PC-3 (cell line): ENCODE measurements around the gene UGT1A8. TPM values are rescaled to one million over a fixed set of nuclear protein-coding genes. Genes with fewer than 3 reads are reported as not detected.

Experiments
- ATAC-seq: fragments of 200-7000 bp; cut with Tn5 transposase; 2 replicates; pipeline ENCODE4 v1.9.1; 2020; ENCODE audit warnings: mild to moderate bottlenecking, moderate library complexity
- BruUV-seq: library from RNA; stranded (reverse); fragments of 400-500 nt; replicated peaks from 2 replicates; lab custom pipeline; 2021; lab: Mats Ljungman, UMichigan
- CTCF ChIA-PET: fragments of 300-600 bp; sonication (Branson Sonifier 250); formaldehyde crosslinking; loops from one replicate; lab custom pipeline; 2022; ENCODE audit warnings: antibody characterized with exemption; lab: Charles Lee
- POLR2A ChIA-PET: fragments of 300-600 bp; sonication (Branson Sonifier 250); formaldehyde crosslinking; loops from one replicate; lab custom pipeline; 2022; ENCODE audit warnings: antibody characterized with exemption; ENCODE audit not compliant: unreplicated experiment; lab: Charles Lee
- DNase-seq: peaks from one replicate; pipeline ENCODE4 v3.0.0-alpha.2; 2015
- H2AFZ ChIP-seq: fragments of 300-600 bp; sonication (generic); 2 replicates; pipeline ENCODE4 v1.6.0; 2016; ENCODE audit warnings: antibody characterized with exemption, low read length
- H3F3A ChIP-seq: fragments of 300-600 bp; sonication (generic); one replicate; pipeline ENCODE4 v1.6.0; 2017; ENCODE audit warnings: antibody characterized with exemption, low read length, control low read depth, mild to moderate bottlenecking; ENCODE audit not compliant: unreplicated experiment
- H3K27ac ChIP-seq: fragments of 300-600 bp; sonication (generic); 2 replicates; pipeline ENCODE4 v1.5.1; 2016; ENCODE audit warnings: mild to moderate bottlenecking, low read length
- H3K27me3 ChIP-seq: fragments of 300-600 bp; sonication (generic); 2 replicates; pipeline ENCODE4 v1.6.1; 2016; ENCODE audit warnings: low read length, mixed read lengths
- H3K36me3 ChIP-seq: fragments of 300-600 bp; sonication (generic); 2 replicates; pipeline ENCODE4 v1.6.1; 2016; ENCODE audit warnings: low read depth, mixed run types, low read length, mixed read lengths
- H3K4me1 ChIP-seq: fragments of 300-600 bp; sonication (generic); 2 replicates; pipeline ENCODE4 v1.5.1; 2016; ENCODE audit warnings: low read length; ENCODE audit not compliant: insufficient read depth
- H3K4me2 ChIP-seq: fragments of 300-600 bp; sonication (generic); 2 replicates; pipeline ENCODE4 v1.6.0; 2016; ENCODE audit warnings: low read length
- H3K4me3 ChIP-seq: fragments of 300-600 bp; sonication (generic); 2 replicates; pipeline ENCODE4 v1.5.1; 2016; ENCODE audit warnings: mild to moderate bottlenecking, low read length, mixed read lengths
- H3K79me2 ChIP-seq: fragments of 300-600 bp; sonication (generic); 2 replicates; pipeline ENCODE4 v1.6.1; 2017; ENCODE audit warnings: low read length, mixed read lengths
- H3K9ac ChIP-seq: fragments of 300-600 bp; sonication (generic); 2 replicates; pipeline ENCODE4 v1.6.0; 2016; ENCODE audit warnings: mild to moderate bottlenecking, low read length
- H3K9me2 ChIP-seq: fragments of 300-600 bp; sonication (generic); replicated peaks from 2 replicates; pipeline ENCODE4 v1.6.1; 2016; ENCODE audit warnings: mixed run types, low read length, mixed read lengths
- H3K9me3 ChIP-seq: fragments of 300-600 bp; sonication (generic); 2 replicates; pipeline ENCODE4 v1.6.1; 2016; ENCODE audit warnings: low read length, mixed read lengths
- H4K20me1 ChIP-seq: fragments of 300-600 bp; sonication (generic); 2 replicates; pipeline ENCODE4 v1.6.1; 2016; ENCODE audit warnings: low read length, mixed read lengths
- CTCF ChIP-seq: fragments of 300-600 bp; sonication (generic); conservative IDR thresholded peaks from 2 replicates; pipeline ENCODE4 v1.5.1; 2017; ENCODE audit warnings: antibody characterized with exemption, low read depth, mild to moderate bottlenecking, low read length
- EZH2 ChIP-seq: fragments of 300-600 bp; sonication (generic); IDR thresholded peaks from one replicate; pipeline ENCODE4 v1.6.1; 2017; ENCODE audit warnings: antibody characterized with exemption, mild to moderate bottlenecking, low read length; ENCODE audit not compliant: unreplicated experiment
- EZH2phosphoT487 ChIP-seq: fragments of 300-600 bp; sonication (generic); IDR thresholded peaks from 2 replicates; pipeline ENCODE4 v1.6.1; 2018; ENCODE audit warnings: mild to moderate bottlenecking, antibody characterized with exemption, low read length, borderline replicate concordance
- intact Hi-C: fragments of 100-400 bp; cut with micrococcal nuclease; formaldehyde crosslinking; loops from 2 replicates; pipeline ENCODE4 v1.9.0; 2023
- total RNA-seq: library from RNA; depleted of rRNA; stranded (reverse); fragments of >200 nt; gene quantifications from 2 replicates; pipeline ENCODE4 v1.2.3, GENCODE V29; 2014

The UGT1A8 gene
- total RNA-seq, 1 experiment from 2014 or later, result not detected

- peak overlapping the region; percentile 53 for H3K4me3 ChIP-seq
- no peaks in the 10 kb centered on the region for H3K79me2 ChIP-seq
- peak overlapping the region; percentile 87 for H3K4me2 ChIP-seq
- intact Hi-C loops, result loop anchor here (2.0 to 5.0 kb wide), 4 partner anchors 17 to 156 kb away; partner anchors contain the start of genes HJURP and USP40
- no peaks in the 10 kb centered on the region for H3K9me3 ChIP-seq
- H3K36me3 ChIP-seq, result no peaks in the 10 kb centered on the region
- peak; percentile 74 for DNase-seq
- peaks cover 47% of the 10 kb centered on the region for H3K4me1 ChIP-seq
- no TSS peak for BruUV-seq
- peak overlapping the region; percentile 68 for H2AFZ ChIP-seq
- TF ChIP-seq CTCF (no peak), EZH2 (no peak), EZH2phosphoT487 (no peak)
- peak overlapping the region; percentile 50 for H3K9ac ChIP-seq
- ChIA-PET CTCF (no interaction called here), POLR2A (no interaction called here)
- no peaks in the 10 kb centered on the region for H4K20me1 ChIP-seq
- peak; percentile 70 for ATAC-seq
- peaks cover 6% of the 10 kb centered on the region for H3F3A ChIP-seq
- no peaks in the 10 kb centered on the region for H3K9me2 ChIP-seq
- no peaks in the 10 kb centered on the region for H3K27me3 ChIP-seq
- H3K27ac ChIP-seq, result peak overlapping the region; percentile 91
Observed at GRCh38 chr2:233707940-233708644, 90.7 kb downstream of the UGT1A8 start.

- H3K4me3 ChIP-seq, result no peak overlapping the region
- peaks cover 47% of the 10 kb centered on the region for H3K4me1 ChIP-seq
- no peaks in the 10 kb centered on the region for H4K20me1 ChIP-seq
- H3F3A ChIP-seq, result peaks cover 6% of the 10 kb centered on the region
- peak overlapping the region; percentile 87; the same call in 1 of the 2 replicates for H3K4me2 ChIP-seq
- H2AFZ ChIP-seq, result no peak overlapping the region
- intact Hi-C loops, result loop anchor here (5.0 kb wide), 3 partner anchors 142 to 157 kb away; partner anchors contain the start of genes HJURP and USP40
- ATAC-seq (no peak), DNase-seq (no peak)
- peak overlapping the region; percentile 91 for H3K27ac ChIP-seq
- no peaks in the 10 kb centered on the region for H3K27me3 ChIP-seq
- TF ChIP-seq EZH2phosphoT487, result no peak
- TF ChIP-seq EZH2, result no peak
- no peak for TF ChIP-seq CTCF
- no TSS peak for BruUV-seq
- POLR2A ChIA-PET, result no interaction called here
- CTCF ChIA-PET, result no interaction called here
- no peaks in the 10 kb centered on the region for H3K9me2 ChIP-seq
- H3K36me3 ChIP-seq, result no peaks in the 10 kb centered on the region
- no peaks in the 10 kb centered on the region for H3K79me2 ChIP-seq
- H3K9me3 ChIP-seq, result no peaks in the 10 kb centered on the region
- H3K9ac ChIP-seq, result peak overlapping the region; percentile 50; the same call in 1 of the 2 replicates
Observed at GRCh38 chr2:233708942-233709341, 91.5 kb downstream of the UGT1A8 start.
